Mononuclear cell (primary cell): ENCODE results near the gene UNC5CL. TPM values are rescaled to one million over a fixed set of nuclear protein-coding genes. Genes with fewer than 3 reads are reported as not detected.

Source experiments
- H3K27me3 ChIP-seq: 2 replicates; pipeline ENCODE4 v1.6.0; 2011; ENCODE audit warnings: low read length, control low read depth; ENCODE audit not compliant: insufficient read depth
- H3K4me1 ChIP-seq: 2 replicates; pipeline ENCODE4 v1.5.1; 2011; ENCODE audit warnings: mild to moderate bottlenecking, low read length, control low read depth; ENCODE audit not compliant: insufficient read depth
- H3K4me3 ChIP-seq: 2 replicates; pipeline ENCODE4 v1.5.1; 2011; ENCODE audit warnings: mild to moderate bottlenecking, low read length, moderate library complexity
- H3K9me3 ChIP-seq: 2 replicates; pipeline ENCODE4 v1.5.1; 2011; ENCODE audit warnings: low read depth, mild to moderate bottlenecking, control low read depth, low read length
- total RNA-seq: library from RNA; depleted of rRNA; stranded (reverse); fragments of >200 nt; gene quantifications from one replicate; pipeline ENCODE4 v1.2.3, GENCODE V29; 2012

The UNC5CL gene
- total RNA-seq, 1 donor, result 1.2 TPM

- Histone ChIP-seq H3K4me3 (peak within 1 kb of the TSS; percentile 91), H3K4me1 (peaks cover 30% of the 10 kb centered on the region), H3K27me3 (no peaks in the 10 kb centered on the region), H3K9me3 (no peaks in the 10 kb centered on the region)
Observed at GRCh38 chr6:41071923-41072835, 33.2 kb upstream of the UNC5CL start, which contains the start of gene OARD1. OARD1 (minus strand) TSS chr6:41072356; CDS start chr6:41071634, 722 bp downstream.

GRCh38 chr6:41071501-41071922, 32.5 kb upstream of the UNC5CL start:
- no peaks in the 10 kb centered on the region for H3K9me3 ChIP-seq
- H3K4me1 ChIP-seq, result peaks cover 30% of the 10 kb centered on the region
- peak overlapping the region; percentile 91 for H3K4me3 ChIP-seq
- H3K27me3 ChIP-seq, result no peaks in the 10 kb centered on the region

- Histone ChIP-seq H3K4me1 (peaks cover 9% of the 10 kb centered on the region), H3K4me3 (no peak overlapping the region), H3K9me3 (no peaks in the 10 kb centered on the region), H3K27me3 (no peaks in the 10 kb centered on the region)
Observed at GRCh38 chr6:41066867-41067304, 27.9 kb upstream of the UNC5CL start.

- no peaks in the 10 kb centered on the region for H3K9me3 ChIP-seq
- H3K4me3 ChIP-seq, result no peak overlapping the region
- H3K4me1 ChIP-seq, result peaks cover 1% of the 10 kb centered on the region
- no peaks in the 10 kb centered on the region for H3K27me3 ChIP-seq
Observed at GRCh38 chr6:41065550-41066026, 26.6 kb upstream of the UNC5CL start.

GRCh38 chr6:41064841-41065240, 25.8 kb upstream of the UNC5CL start:
- Histone ChIP-seq H3K4me3 (no peak overlapping the region), H3K27me3 (no peaks in the 10 kb centered on the region), H3K9me3 (no peaks in the 10 kb centered on the region), H3K4me1 (no peaks in the 10 kb centered on the region)

GRCh38 chr6:41063884-41064285, 24.9 kb upstream of the UNC5CL start:
- no peak overlapping the region for H3K4me3 ChIP-seq
- no peaks in the 10 kb centered on the region for H3K4me1 ChIP-seq
- H3K9me3 ChIP-seq, result no peaks in the 10 kb centered on the region
- no peaks in the 10 kb centered on the region for H3K27me3 ChIP-seq

GRCh38 chr6:41062056-41062455, 23.0 kb upstream of the UNC5CL start:
- Histone ChIP-seq H3K9me3 (no peaks in the 10 kb centered on the region), H3K4me3 (no peak overlapping the region), H3K27me3 (no peaks in the 10 kb centered on the region), H3K4me1 (peaks cover 4% of the 10 kb centered on the region)

- H3K9me3 ChIP-seq, result no peaks in the 10 kb centered on the region
- no peaks in the 10 kb centered on the region for H3K27me3 ChIP-seq
- H3K4me1 ChIP-seq, result peaks cover 4% of the 10 kb centered on the region
- H3K4me3 ChIP-seq, result no peak overlapping the region
Observed at GRCh38 chr6:41061196-41061726, 22.2 kb upstream of the UNC5CL start.

GRCh38 chr6:41059556-41059955, 20.5 kb upstream of the UNC5CL start:
- no peak overlapping the region for H3K4me3 ChIP-seq
- H3K4me1 ChIP-seq, result peaks cover 4% of the 10 kb centered on the region
- H3K9me3 ChIP-seq, result no peaks in the 10 kb centered on the region
- no peaks in the 10 kb centered on the region for H3K27me3 ChIP-seq

- Histone ChIP-seq H3K27me3 (no peaks in the 10 kb centered on the region), H3K9me3 (no peaks in the 10 kb centered on the region), H3K4me1 (peaks cover 4% of the 10 kb centered on the region), H3K4me3 (no peak overlapping the region)
Observed at GRCh38 chr6:41058783-41059181, 19.8 kb upstream of the UNC5CL start.

- Histone ChIP-seq H3K4me1 (peaks cover 13% of the 10 kb centered on the region), H3K4me3 (no peak overlapping the region), H3K27me3 (no peaks in the 10 kb centered on the region), H3K9me3 (no peaks in the 10 kb centered on the region)
Observed at GRCh38 chr6:41056768-41057490, 17.9 kb upstream of the UNC5CL start.

- Histone ChIP-seq H3K9me3 (no peaks in the 10 kb centered on the region), H3K4me3 (no peak overlapping the region), H3K27me3 (no peaks in the 10 kb centered on the region), H3K4me1 (peaks cover 22% of the 10 kb centered on the region)
Observed at GRCh38 chr6:41055149-41055548, 16.1 kb upstream of the UNC5CL start.

- Histone ChIP-seq H3K4me3 (no peak overlapping the region), H3K9me3 (no peaks in the 10 kb centered on the region), H3K27me3 (no peaks in the 10 kb centered on the region), H3K4me1 (peaks cover 22% of the 10 kb centered on the region)
Observed at GRCh38 chr6:41054511-41054910, 15.5 kb upstream of the UNC5CL start.

- no peaks in the 10 kb centered on the region for H3K9me3 ChIP-seq
- H3K4me3 ChIP-seq, result no peak within 1 kb of the TSS
- peaks cover 18% of the 10 kb centered on the region for H3K4me1 ChIP-seq
- no peaks in the 10 kb centered on the region for H3K27me3 ChIP-seq
Observed at GRCh38 chr6:41053041-41053440, 14.0 kb upstream of the UNC5CL start, which contains the start of gene APOBEC2. APOBEC2 (plus strand) TSS chr6:41053202; CDS start chr6:41053348, 146 bp downstream.

GRCh38 chr6:41051873-41052272, 12.9 kb upstream of the UNC5CL start:
- Histone ChIP-seq H3K4me1 (peaks cover 18% of the 10 kb centered on the region), H3K4me3 (no peak overlapping the region), H3K27me3 (no peaks in the 10 kb centered on the region), H3K9me3 (no peaks in the 10 kb centered on the region)
